ENCODE results near the gene HINFP.
A peak's percentile ranks its signal among the peaks of the same experiment; 100 is the strongest.
"Not testable (repeated sequence)": the region's sequence is repeated elsewhere in the genome, so short reads cannot be mapped to it uniquely, and the experiment has no call there.

HINFP gene

GRCh38 chr11:119117004-119117706 is 4.2 kb upstream of the HINFP start:
- no peak for DNase-seq (ENCODE audit: low read depth)

GRCh38 chr11:119118227-119118626 is 3.2 kb upstream of the HINFP start:
- DNase-seq (ENCODE audit: low read depth), result no peak

- no peak for DNase-seq (ENCODE audit: low read depth)
Observed at GRCh38 chr11:119118946-119119345, 2.4 kb upstream of the HINFP start.

GRCh38 chr11:119120639-119121007 is 757 bp upstream of the HINFP start:
- no peak for DNase-seq (ENCODE audit: low read depth)

GRCh38 chr11:119121811-119122124 is 388 bp downstream of the HINFP start:
- DNase-seq (ENCODE audit: low read depth), result no peak

- no peak for DNase-seq (ENCODE audit: low read depth)
Observed at GRCh38 chr11:119125821-119126220, 4.4 kb downstream of the HINFP start.

GRCh38 chr11:119126675-119127268 is 5.4 kb downstream of the HINFP start:
- no peak for DNase-seq (ENCODE audit: low read depth)

- DNase-seq (ENCODE audit: low read depth), result no peak
Observed at GRCh38 chr11:119130662-119131061, 9.3 kb downstream of the HINFP start.

- DNase-seq (ENCODE audit: low read depth), result no peak
Observed at GRCh38 chr11:119134389-119134978, 13.1 kb downstream of the HINFP start.

GRCh38 chr11:119139276-119139675 is 17.9 kb downstream of the HINFP start:
- not testable (repeated sequence) for DNase-seq (ENCODE audit: low read depth)

- DNase-seq (ENCODE audit: low read depth), result peak; percentile 24
Observed at GRCh38 chr11:119144825-119145486, 23.6 kb downstream of the HINFP start.

- DNase-seq (ENCODE audit: low read depth), result no peak
Observed at GRCh38 chr11:119145551-119145950, 24.2 kb downstream of the HINFP start.

- DNase-seq (ENCODE audit: low read depth), result no peak
Observed at GRCh38 chr11:119147604-119148333, 26.4 kb downstream of the HINFP start.

- no peak for DNase-seq (ENCODE audit: low read depth)
Observed at GRCh38 chr11:119148720-119149017, 27.3 kb downstream of the HINFP start.

GRCh38 chr11:119149018-119149785 is 27.8 kb downstream of the HINFP start, which contains the start of gene ABCG4:
ABCG4 (plus strand) TSS chr11:119149052; CDS start chr11:119149966, 914 bp downstream.
- no peak for DNase-seq (ENCODE audit: low read depth)

GRCh38 chr11:119149786-119150275 is 28.5 kb downstream of the HINFP start:
- no peak for DNase-seq (ENCODE audit: low read depth)

GRCh38 chr11:119152043-119152442 is 30.7 kb downstream of the HINFP start:
- no peak for DNase-seq (ENCODE audit: low read depth)

GRCh38 chr11:119152604-119153003 is 31.2 kb downstream of the HINFP start:
- no peak for DNase-seq (ENCODE audit: low read depth)

- no peak for DNase-seq (ENCODE audit: low read depth)
Observed at GRCh38 chr11:119153049-119153818, 31.9 kb downstream of the HINFP start.

- no peak for DNase-seq (ENCODE audit: low read depth)
Observed at GRCh38 chr11:119154178-119154577, 32.8 kb downstream of the HINFP start.

Measured in GM04504 (cell line).